ENCODE data around the gene RAB11FIP4. TPM values are rescaled to one million over a fixed set of nuclear protein-coding genes. Genes with fewer than 3 reads are reported as not detected.

Gene RAB11FIP4
- total and polyA plus RNA-seq, 2 of the 13 experiments (the other 11 are each of a cell fraction or from before 2014, with no cell fraction given), result 28.0 to 89.3 TPM

GRCh38 chr17:31425282-31426040, 34.0 kb downstream of the RAB11FIP4 start (continued):
- TF ChIP-seq PATZ1 (CRISPR knock-in tag; IDR thresholded peaks at IDR 0.05) (peak; percentile 89), ZNF281 (CRISPR knock-in tag; IDR thresholded peaks at IDR 0.05; ENCODE audit: borderline replicate concordance) (peak; percentile 91), HIVEP1 (CRISPR knock-in tag; IDR thresholded peaks at IDR 0.05) (peak; percentile 67; the same call in 1 of the 2 replicates), ZNF468 (CRISPR knock-in tag; IDR thresholded peaks at IDR 0.05) (no peak), HNRNPL (IDR thresholded peaks at IDR 0.05; ENCODE audit: low read depth, low read length) (0 out of 2 replicates have a peak, but pooled peaks have one; percentile 49)

GRCh38 chr17:31427684-31428083, 36.2 kb downstream of the RAB11FIP4 start:
- intact Hi-C loops (cut with micrococcal nuclease; ENCODE audit: unreplicated experiment), result no loop called here

More at GRCh38 chr17:31427684-31428083, 36.2 kb downstream of the RAB11FIP4 start:
- Histone ChIP-seq H3K4me1 (ENCODE audit: insufficient read depth, low read length) (peaks cover 47% of the 10 kb centered on the region), H3K36me3 (replicated peaks in 1 of 2; ENCODE audit: control insufficient read depth in 1 of 2, insufficient read depth in 2 of 2, low read length in 2 of 2) (no peaks in the 10 kb centered on the region), H3K4me3 (replicated peaks in 1 of 3; ENCODE audit: insufficient read depth in 1 of 3, low read depth in 2 of 3, low read length in 3 of 3) (no peak overlapping the region), H3K27ac (ENCODE audit: extremely low read length, insufficient read depth, low read length) (no peak overlapping the region), H3K9me3 (ENCODE audit: low read length) (no peaks in the 10 kb centered on the region), H4K20me1 (ENCODE audit: insufficient read depth, low read length) (no peaks in the 10 kb centered on the region), H3K9ac (ENCODE audit: insufficient read depth, low read depth, low read length) (no peak overlapping the region), H2AFZ (ENCODE audit: low read length) (no peak overlapping the region), H3K79me2 (ENCODE audit: insufficient read depth, low read length) (no peaks in the 10 kb centered on the region), H3K4me2 (ENCODE audit: low read depth, low read length) (no peak overlapping the region), H3K27me3 (ENCODE audit: control insufficient read depth in 1 of 2, insufficient read depth in 2 of 2, low read length in 2 of 2) (peaks cover 0 to 13% of the 10 kb centered on the region in 2 experiments; a peak in 3 of 5 replicates)
- CTCF ChIA-PET (ENCODE audit: low intra/inter-chr PET ratio, low total read pairs), result no interaction called here
- DNase-seq (ENCODE audit: low spot score) (no peak), FAIRE-seq (no peak), ATAC-seq (no peak)
- TF ChIP-seq HNRNPL (IDR thresholded peaks at IDR 0.05; ENCODE audit: low read depth, low read length) (peak; percentile 55; the same call in 1 of the 2 replicates), ZNF251 (CRISPR knock-in tag; IDR thresholded peaks at IDR 0.05) (no peak), ZBTB37 (CRISPR knock-in tag; IDR thresholded peaks at IDR 0.05) (no peak), ZMYM3 (CRISPR knock-in tag; IDR thresholded peaks at IDR 0.05) (no peak), ZNF333 (CRISPR knock-in tag; IDR thresholded peaks at IDR 0.05; ENCODE audit: borderline replicate concordance) (no peak)
- WGBS (ENCODE audit: low lambda C conversion rate), result no CpG with 5 or more reads among the region's 4 CpGs
- in situ Hi-C loops (cut with HindIII; ENCODE audit: extremely low pct_ligation_motif_present, low pct_unique_long_range_greater_than_20kb), result no loop called here
- BruUV-seq (replicated peaks), result no TSS peak
- POLR2A ChIA-PET, result no interaction called here

Measured in HepG2 (cell line).